Gastrocnemius medialis (tissue), 4 donors: Measurements from ENCODE around the gene WRAP53.

Source experiments
- POLR2A ChIP-seq, 2 donors: fragments of 450-650 bp; IDR thresholded peaks; one replicate each; pipeline ENCODE4 v1.6.1; 2017; ENCODE audit warnings: antibody characterized with exemption in 2 of 2, mild to moderate bottlenecking in 2 of 2, moderate library complexity in 2 of 2
- TF ChIP-seq, protein P1 (sequence below), 5 experiments: fragments of 450-650 bp in 3 of 5; fragments of 200-600 bp in 2 of 5; sonication (generic) in 2 of 5; IDR thresholded peaks in 4 of 5; conservative IDR thresholded peaks in 1 of 5; 1 replicate in 4 of 5; 2 replicates in 1 of 5; pipeline ENCODE4 v1.5.1; 2016 to 2019; ENCODE audit warnings: antibody characterized with exemption in 5 of 5, mild to moderate bottlenecking in 3 of 5, moderate library complexity in 3 of 5

DNA sequence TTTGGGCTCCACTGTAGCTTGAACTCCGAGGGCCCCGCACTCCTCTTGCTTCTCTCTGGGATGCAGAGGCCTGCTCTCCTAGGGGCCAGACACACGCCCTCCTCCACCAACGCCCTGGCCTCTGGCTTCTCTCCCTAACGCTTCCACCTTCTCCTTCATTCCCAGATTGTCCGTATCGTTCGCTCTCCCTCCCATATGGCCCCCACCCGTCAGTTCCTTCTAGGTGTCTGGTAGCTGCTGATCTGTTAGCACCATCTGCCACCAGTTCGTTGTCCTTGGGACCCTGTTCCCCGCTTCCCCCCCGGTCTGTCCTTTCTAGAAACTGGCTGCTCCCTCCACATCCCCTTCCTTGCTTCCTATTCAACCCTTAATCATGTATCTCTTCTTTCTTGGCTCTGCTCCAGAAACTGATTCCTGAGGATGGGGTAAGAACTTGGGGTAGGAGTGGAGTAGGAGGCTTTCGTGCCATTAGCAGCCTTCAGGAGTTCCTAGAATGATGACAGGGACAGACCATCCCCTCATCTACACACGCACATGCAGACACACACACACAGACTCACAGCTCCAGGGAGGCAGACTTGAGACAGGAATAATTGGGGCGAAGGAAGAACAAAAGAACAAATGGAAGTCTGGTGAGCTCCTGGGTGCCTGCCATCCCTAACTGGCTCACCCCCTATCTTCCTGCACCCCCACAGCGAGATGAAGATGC is 33.3 kb upstream of the WRAP53 start:
- TF ChIP-seq, protein P1, sequence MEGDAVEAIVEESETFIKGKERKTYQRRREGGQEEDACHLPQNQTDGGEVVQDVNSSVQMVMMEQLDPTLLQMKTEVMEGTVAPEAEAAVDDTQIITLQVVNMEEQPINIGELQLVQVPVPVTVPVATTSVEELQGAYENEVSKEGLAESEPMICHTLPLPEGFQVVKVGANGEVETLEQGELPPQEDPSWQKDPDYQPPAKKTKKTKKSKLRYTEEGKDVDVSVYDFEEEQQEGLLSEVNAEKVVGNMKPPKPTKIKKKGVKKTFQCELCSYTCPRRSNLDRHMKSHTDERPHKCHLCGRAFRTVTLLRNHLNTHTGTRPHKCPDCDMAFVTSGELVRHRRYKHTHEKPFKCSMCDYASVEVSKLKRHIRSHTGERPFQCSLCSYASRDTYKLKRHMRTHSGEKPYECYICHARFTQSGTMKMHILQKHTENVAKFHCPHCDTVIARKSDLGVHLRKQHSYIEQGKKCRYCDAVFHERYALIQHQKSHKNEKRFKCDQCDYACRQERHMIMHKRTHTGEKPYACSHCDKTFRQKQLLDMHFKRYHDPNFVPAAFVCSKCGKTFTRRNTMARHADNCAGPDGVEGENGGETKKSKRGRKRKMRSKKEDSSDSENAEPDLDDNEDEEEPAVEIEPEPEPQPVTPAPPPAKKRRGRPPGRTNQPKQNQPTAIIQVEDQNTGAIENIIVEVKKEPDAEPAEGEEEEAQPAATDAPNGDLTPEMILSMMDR (IDR thresholded peaks at IDR 0.05 in 4 of 5, conservative IDR thresholded peaks at IDR 0.05 in 1 of 5): no peak
- no peak for TF ChIP-seq POLR2A (IDR thresholded peaks at IDR 0.05)
